SU-DHL-6 (cell line): ENCODE data around the gene CSHL1.

ENCODE experiments used
- CTCF ChIP-seq: fragments of 200-600 bp; sonication (generic); IDR thresholded peaks from one replicate; pipeline ENCODE4 v1.5.1; 2017; ENCODE audit warnings: antibody characterized with exemption, mild to moderate bottlenecking, low read length, moderate library complexity; ENCODE audit not compliant: insufficient read depth, poor library complexity, severe bottlenecking
- EZH2phosphoT487 ChIP-seq: fragments of 200-600 bp; sonication (generic), shearing (Covaris generic); conservative IDR thresholded peaks from 2 replicates; pipeline ENCODE4 v1.6.1; 2018; ENCODE audit warnings: mild to moderate bottlenecking, antibody characterized with exemption, low read length, moderate library complexity, mixed read lengths

GRCh38 chr17:63947711-63948330 is 36.8 kb upstream of the CSHL1 start:
- TF ChIP-seq CTCF, result no peak
- TF ChIP-seq EZH2phosphoT487, result no peak
